HK-2 (cell line): ENCODE measurements around the gene CFHR1.

Source experiments
- DNase-seq: peaks from one replicate; pipeline ENCODE4 v3.0.0-alpha.2; 2018; ENCODE audit not compliant: unreplicated experiment

CFHR1 gene

DNA sequence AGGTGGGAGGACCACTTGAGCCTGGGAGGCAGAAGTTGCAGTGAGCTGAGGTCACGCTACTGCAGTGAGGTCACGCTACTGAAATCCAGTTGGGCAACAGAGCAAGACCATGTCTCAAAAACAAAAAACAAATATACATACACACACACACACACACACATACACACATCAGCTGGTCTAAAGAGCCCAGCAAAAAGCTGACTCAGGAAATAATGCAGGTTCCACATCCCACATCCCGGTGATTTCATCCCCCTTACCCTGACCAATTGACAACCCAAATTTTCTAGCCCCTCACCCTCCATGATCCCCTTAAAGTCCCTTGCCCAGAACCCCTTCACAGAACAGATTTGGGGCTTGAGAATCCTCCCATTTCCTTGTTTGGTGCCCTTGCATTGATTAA is 56.4 kb downstream of the CFHR1 start:
- DNase-seq = no peak

DNA sequence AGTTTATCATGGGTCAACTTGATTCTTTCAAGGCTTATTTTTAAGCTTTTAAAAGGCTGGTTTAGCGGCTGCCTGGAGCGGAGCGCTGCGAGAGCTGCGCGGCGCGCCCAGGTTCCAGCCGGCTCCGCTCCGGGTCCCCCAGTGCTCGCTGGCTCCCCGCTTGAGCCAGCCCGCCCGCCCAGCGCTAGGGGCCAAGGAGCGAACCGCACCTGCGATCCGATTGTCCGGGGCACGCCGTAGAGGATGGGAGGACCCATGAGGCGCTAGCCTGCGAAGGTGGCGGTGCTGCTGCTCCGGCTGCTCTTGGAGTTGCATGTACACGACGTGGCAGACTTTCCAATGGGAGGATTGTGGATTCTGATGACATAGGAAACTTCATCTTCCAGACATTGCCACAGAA is 58.4 kb downstream of the CFHR1 start:
- DNase-seq = no peak
